Hepatocyte (in vitro differentiated cells): ENCODE results near the gene HOXA6. TPM values are rescaled to one million over a fixed set of nuclear protein-coding genes. Genes with fewer than 3 reads are reported as not detected.
A peak's percentile ranks its signal among the peaks of the same experiment; 100 is the strongest.

Source experiments
- DNase-seq: peaks from one replicate; pipeline ENCODE4 v3.0.0-alpha.2; 2016; ENCODE audit warnings: low spot score
- H2AFZ ChIP-seq: fragments of 200-600 bp; sonication (generic); 2 replicates; pipeline ENCODE4 v1.6.0; 2016; ENCODE audit warnings: antibody characterized with exemption, mild to moderate bottlenecking
- H3K27ac ChIP-seq: fragments of 200-600 bp; sonication (generic); 2 replicates; pipeline ENCODE4 v1.5.1; 2016; ENCODE audit warnings: mild to moderate bottlenecking
- H3K27me3 ChIP-seq: fragments of 200-600 bp; sonication (generic); 2 replicates; pipeline ENCODE4 v1.6.1; 2016
- H3K36me3 ChIP-seq: fragments of 200-600 bp; sonication (generic); replicated peaks from 2 replicates; pipeline ENCODE4 v1.5.1; 2016; ENCODE audit warnings: low read depth; ENCODE audit not compliant: insufficient read depth
- H3K4me1 ChIP-seq: fragments of 200-600 bp; sonication (generic); 2 replicates; pipeline ENCODE4 v1.5.1; 2016; ENCODE audit warnings: mild to moderate bottlenecking, moderate library complexity; ENCODE audit not compliant: insufficient read depth
- H3K4me2 ChIP-seq: fragments of 200-600 bp; sonication (generic); 2 replicates; pipeline ENCODE4 v1.6.0; 2016
- H3K4me3 ChIP-seq: fragments of 200-600 bp; sonication (generic); 2 replicates; pipeline ENCODE4 v1.5.1; 2016; ENCODE audit warnings: mild to moderate bottlenecking
- H3K79me2 ChIP-seq: fragments of 200-600 bp; sonication (generic); 2 replicates; pipeline ENCODE4 v1.6.0; 2017; ENCODE audit warnings: mild to moderate bottlenecking
- H3K9me2 ChIP-seq: fragments of 200-600 bp; sonication (generic); replicated peaks from 2 replicates; pipeline ENCODE4 v1.6.0; 2017; ENCODE audit warnings: mild to moderate bottlenecking; ENCODE audit not compliant: insufficient read depth
- H3K9me3 ChIP-seq: fragments of 200-600 bp; sonication (generic); 2 replicates; pipeline ENCODE4 v1.5.1; 2016; ENCODE audit warnings: low read depth, mild to moderate bottlenecking
- H4K20me1 ChIP-seq: fragments of 200-600 bp; sonication (generic); 2 replicates; pipeline ENCODE4 v1.6.0; 2016; ENCODE audit warnings: mild to moderate bottlenecking; ENCODE audit not compliant: insufficient read depth, poor library complexity, severe bottlenecking
- CTCF ChIP-seq: fragments of 200-600 bp; sonication (generic); IDR thresholded peaks from 2 replicates; pipeline ENCODE4 v1.5.1; 2016; ENCODE audit warnings: antibody characterized with exemption, mild to moderate bottlenecking; ENCODE audit not compliant: poor library complexity
- EZH2 ChIP-seq: fragments of 200-600 bp; sonication (generic); IDR thresholded peaks from 2 replicates; pipeline ENCODE4 v1.6.1; 2016; ENCODE audit warnings: antibody characterized with exemption, mild to moderate bottlenecking, borderline replicate concordance
- EZH2phosphoT487 ChIP-seq: fragments of 200-600 bp; sonication (generic); IDR thresholded peaks from one replicate; pipeline ENCODE4 v1.6.1; 2018; ENCODE audit warnings: antibody characterized with exemption, mild to moderate bottlenecking, low read depth, moderate library complexity; ENCODE audit not compliant: unreplicated experiment, severe bottlenecking
- WGBS: methylation state at CpG from one replicate; pipeline ENCODE4 v1.1.6; 2016; ENCODE audit warnings: low lambda C conversion rate; ENCODE audit errors: missing lambda C conversion rate; 5-methylcytosine and 5-hydroxymethylcytosine counted together
- polyA plus RNA-seq: library from polyadenylated mRNA; unstranded; fragments of >200 nt; fragmentation: Nextera tagmentation; extraction: Ambion mirVana; gene quantifications from 2 replicates; pipeline ENCODE4 v1.2.1, GENCODE V29; 2016
- total RNA-seq: library from RNA; depleted of rRNA; stranded (reverse); fragments of >200 nt; gene quantifications from 2 replicates; pipeline ENCODE4 v1.2.3, GENCODE V29; 2014

Gene HOXA6
- total and polyA plus RNA-seq, 2 experiments from 2014 or later, result 0.23 TPM; not detected in 1

- H3K4me1 ChIP-seq, result peaks cover 20% of the 10 kb centered on the region
- no peaks in the 10 kb centered on the region for H3K36me3 ChIP-seq
- peaks cover 98% of the 10 kb centered on the region for H3K27me3 ChIP-seq
- no peak overlapping the region for H3K27ac ChIP-seq
- H3K79me2 ChIP-seq, result no peaks in the 10 kb centered on the region
- peak overlapping the region; percentile 96 for H3K4me2 ChIP-seq
- no peak overlapping the region for H2AFZ ChIP-seq
- WGBS, result 63% methylated on average over 18 of the region's 18 CpGs
- no peaks in the 10 kb centered on the region for H4K20me1 ChIP-seq
- TF ChIP-seq EZH2phosphoT487 (peak; percentile 13), EZH2 (no peak)
- no peak overlapping the region for H3K4me3 ChIP-seq
- no peaks in the 10 kb centered on the region for H3K9me2 ChIP-seq
- DNase-seq, result no peak
- no peaks in the 10 kb centered on the region for H3K9me3 ChIP-seq
These were observed 6.2 kb downstream of the HOXA6 start for GRCh38 chr7:27141137-27141922.

GRCh38 chr7:27140126-27140857 lies 7.3 kb downstream of the HOXA6 start:
- Histone ChIP-seq H3K4me3 (no peak overlapping the region), H3K9me2 (no peaks in the 10 kb centered on the region), H3K36me3 (no peaks in the 10 kb centered on the region), H3K27ac (no peak overlapping the region), H3K79me2 (no peaks in the 10 kb centered on the region), H4K20me1 (no peaks in the 10 kb centered on the region), H3K4me1 (peaks cover 23% of the 10 kb centered on the region), H3K27me3 (peaks cover 97% of the 10 kb centered on the region), H3K4me2 (peak overlapping the region; percentile 80), H3K9me3 (no peaks in the 10 kb centered on the region), H2AFZ (no peak overlapping the region)
- 30% methylated on average over 15 of the region's 15 CpGs for WGBS
- TF ChIP-seq CTCF (no peak), EZH2phosphoT487 (peak; percentile 14), EZH2 (peak; percentile 14)
- no peak for DNase-seq

- Histone ChIP-seq H3K4me1 (peaks cover 23% of the 10 kb centered on the region), H3K9me2 (no peaks in the 10 kb centered on the region), H3K79me2 (no peaks in the 10 kb centered on the region), H4K20me1 (no peaks in the 10 kb centered on the region), H3K27ac (peak overlapping the region; percentile 6), H3K36me3 (no peaks in the 10 kb centered on the region), H3K27me3 (peaks cover 97% of the 10 kb centered on the region), H2AFZ (peak overlapping the region; percentile 57), H3K4me3 (no peak overlapping the region), H3K9me3 (no peaks in the 10 kb centered on the region), H3K4me2 (peak overlapping the region; percentile 80)
- TF ChIP-seq EZH2, result peak; percentile 93
- no peak for TF ChIP-seq CTCF
- TF ChIP-seq EZH2phosphoT487, result peak; percentile 10
- DNase-seq, result no peak
- WGBS, result 8% methylated on average over 43 of the region's 53 CpGs
These were observed 8.0 kb downstream of the HOXA6 start for GRCh38 chr7:27139334-27140125.
